Measurements from ENCODE around the gene TRPC5OS. TPM values are rescaled to one million over a fixed set of nuclear protein-coding genes. Genes with fewer than 3 reads are reported as not detected.

Gene TRPC5OS
- total RNA-seq, 4 donors from 2014 or later = not detected

DNA sequence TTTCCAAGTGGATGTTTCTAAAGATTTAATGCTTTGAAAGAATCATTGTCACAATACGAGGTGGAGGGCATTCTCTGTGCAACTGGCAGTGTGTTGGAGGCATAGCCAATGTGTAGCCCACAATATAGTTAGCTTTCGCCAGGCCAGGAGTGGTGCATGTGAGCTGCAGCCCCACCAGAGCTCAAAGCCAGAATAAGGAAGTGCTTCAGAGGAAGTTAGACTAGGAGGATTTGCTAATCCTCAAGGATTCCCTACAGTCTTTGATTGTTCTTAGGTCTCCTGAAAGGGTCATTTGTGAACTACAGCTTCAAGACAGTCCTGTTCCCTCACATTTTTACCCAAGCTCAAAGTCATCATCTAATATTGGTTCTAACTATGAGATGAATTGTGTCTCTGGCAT lies 16.4 kb downstream of the TRPC5OS start:
- intact Hi-C loops (cut with DNase I; ENCODE audit: low total_unique reads) = no loop called here
- Histone ChIP-seq H3K27me3 (no peaks in the 10 kb centered on the region), H3K36me3 (no peaks in the 10 kb centered on the region), H3K9me3 (no peaks in the 10 kb centered on the region), H3K4me3 (no peak overlapping the region), H3K4me1 (no peaks in the 10 kb centered on the region), H3K27ac (no peak overlapping the region)
- no peak for DNase-seq
- no peak for TF ChIP-seq EP300 (IDR thresholded peaks at IDR 0.05; ENCODE audit: low read depth)
- TF ChIP-seq POLR2A (IDR thresholded peaks at IDR 0.05) = no peak
- TF ChIP-seq POLR2AphosphoS5 (IDR thresholded peaks at IDR 0.05) = no peak
- TF ChIP-seq, protein P1, sequence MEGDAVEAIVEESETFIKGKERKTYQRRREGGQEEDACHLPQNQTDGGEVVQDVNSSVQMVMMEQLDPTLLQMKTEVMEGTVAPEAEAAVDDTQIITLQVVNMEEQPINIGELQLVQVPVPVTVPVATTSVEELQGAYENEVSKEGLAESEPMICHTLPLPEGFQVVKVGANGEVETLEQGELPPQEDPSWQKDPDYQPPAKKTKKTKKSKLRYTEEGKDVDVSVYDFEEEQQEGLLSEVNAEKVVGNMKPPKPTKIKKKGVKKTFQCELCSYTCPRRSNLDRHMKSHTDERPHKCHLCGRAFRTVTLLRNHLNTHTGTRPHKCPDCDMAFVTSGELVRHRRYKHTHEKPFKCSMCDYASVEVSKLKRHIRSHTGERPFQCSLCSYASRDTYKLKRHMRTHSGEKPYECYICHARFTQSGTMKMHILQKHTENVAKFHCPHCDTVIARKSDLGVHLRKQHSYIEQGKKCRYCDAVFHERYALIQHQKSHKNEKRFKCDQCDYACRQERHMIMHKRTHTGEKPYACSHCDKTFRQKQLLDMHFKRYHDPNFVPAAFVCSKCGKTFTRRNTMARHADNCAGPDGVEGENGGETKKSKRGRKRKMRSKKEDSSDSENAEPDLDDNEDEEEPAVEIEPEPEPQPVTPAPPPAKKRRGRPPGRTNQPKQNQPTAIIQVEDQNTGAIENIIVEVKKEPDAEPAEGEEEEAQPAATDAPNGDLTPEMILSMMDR (IDR thresholded peaks at IDR 0.05) = no peak
- in situ Hi-C loops (cut with MboI; ENCODE audit: low pct_ligation_motif_present in 1 of 4, low pct_unique_long_range_greater_than_20kb in 1 of 4, low sequenced_read_pairs in 3 of 4) = loop anchor here in 1 of 4 donors (25.0 kb wide), 1 partner anchor 745 kb away; no protein-coding TSS in a partner anchor
- 71% methylated on average over 2 of the region's 2 CpGs; no CpG with 5 or more reads in 1 of the 2 donors for WGBS, 2 donors (ENCODE audit: low coverage in 1 of 2)

DNA sequence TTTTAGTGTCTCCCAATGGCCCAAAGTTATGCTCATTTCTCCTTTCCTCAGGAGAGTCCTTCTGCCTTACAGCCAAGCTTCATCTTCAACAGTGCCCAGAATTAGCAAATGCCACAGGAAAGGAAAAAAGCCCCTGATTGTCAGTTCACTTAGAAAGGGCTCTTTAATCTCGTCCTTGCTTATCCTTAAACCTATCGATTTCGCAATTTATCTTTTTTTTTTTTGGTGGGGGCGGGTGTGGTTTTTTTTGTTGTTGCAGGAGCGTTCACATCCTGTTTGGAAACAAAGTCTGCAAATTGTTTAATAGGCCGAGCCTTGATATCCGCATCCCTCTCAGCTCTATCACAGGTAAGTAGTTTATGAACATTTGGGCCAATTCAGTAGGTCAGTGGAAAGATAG lies 20.2 kb downstream of the TRPC5OS start:
- TF ChIP-seq POLR2AphosphoS5 (IDR thresholded peaks at IDR 0.05) = no peak
- TF ChIP-seq POLR2A (IDR thresholded peaks at IDR 0.05) = no peak
- no peak for TF ChIP-seq EP300 (IDR thresholded peaks at IDR 0.05; ENCODE audit: low read depth)
- TF ChIP-seq, protein P1 (IDR thresholded peaks at IDR 0.05) = no peak
- Histone ChIP-seq H3K9me3 (no peaks in the 10 kb centered on the region), H3K27me3 (no peaks in the 10 kb centered on the region), H3K36me3 (no peaks in the 10 kb centered on the region), H3K4me3 (no peak overlapping the region), H3K4me1 (no peaks in the 10 kb centered on the region), H3K27ac (no peak overlapping the region)
- in situ Hi-C loops (cut with MboI; ENCODE audit: low pct_ligation_motif_present in 1 of 4, low pct_unique_long_range_greater_than_20kb in 1 of 4, low sequenced_read_pairs in 3 of 4) (loop anchor here in 1 of 4 donors (25.0 kb wide), 1 partner anchor 741 kb away; no protein-coding TSS in a partner anchor), intact Hi-C loops (cut with DNase I; ENCODE audit: low total_unique reads) (no loop called here)
- no peak for DNase-seq
- WGBS, 2 donors (ENCODE audit: low coverage in 1 of 2) = 78% methylated on average over 7 of the region's 7 CpGs; no CpG with 5 or more reads in 1 of the 2 donors

DNA sequence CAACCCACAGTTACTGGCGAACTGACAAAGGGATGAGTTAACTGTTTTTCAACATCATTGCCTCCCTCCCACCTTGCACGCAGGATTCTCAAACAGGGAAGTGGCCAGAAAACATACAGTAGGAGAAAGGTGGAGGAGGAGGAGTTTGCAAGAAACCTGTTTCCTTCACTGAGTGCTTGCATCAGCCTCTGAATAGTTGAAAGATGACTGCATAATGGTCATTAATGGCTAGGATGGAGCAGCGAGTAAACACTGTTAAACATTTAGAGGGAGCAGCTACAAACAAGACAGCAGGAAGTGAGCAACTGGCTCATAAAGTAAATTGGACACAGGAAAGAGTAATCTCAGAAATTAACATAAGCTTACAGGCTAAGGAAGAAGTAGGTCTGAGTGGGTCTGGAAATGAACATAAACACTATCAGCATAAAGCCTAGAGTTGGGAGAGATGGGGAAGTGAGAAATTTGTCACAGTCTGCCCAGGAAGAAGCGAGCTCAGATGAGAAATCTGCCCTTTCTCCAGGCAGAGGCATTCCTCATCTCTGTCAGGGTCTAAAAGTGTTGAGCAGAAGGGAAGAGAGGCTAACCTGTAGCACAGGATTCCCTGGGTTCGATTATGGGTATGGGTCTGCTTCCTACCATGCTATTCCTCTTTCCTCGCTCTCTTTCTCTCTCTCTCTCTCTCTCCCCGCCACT lies 38.6 kb downstream of the TRPC5OS start:
- no peaks in the 10 kb centered on the region for H3K9me3 ChIP-seq
- intact Hi-C loops (cut with DNase I; ENCODE audit: low total_unique reads) (no loop called here), in situ Hi-C loops (cut with MboI; ENCODE audit: low pct_ligation_motif_present in 1 of 4, low pct_unique_long_range_greater_than_20kb in 1 of 4, low sequenced_read_pairs in 3 of 4) (no loop called here)
- no peak overlapping the region for H3K27ac ChIP-seq
- no peak overlapping the region for H3K4me3 ChIP-seq
- no peak for TF ChIP-seq EP300 (IDR thresholded peaks at IDR 0.05; ENCODE audit: low read depth)
- TF ChIP-seq POLR2A (IDR thresholded peaks at IDR 0.05) = no peak
- TF ChIP-seq, protein P1 (IDR thresholded peaks at IDR 0.05) = no peak
- TF ChIP-seq POLR2AphosphoS5 (IDR thresholded peaks at IDR 0.05) = no peak
- 41% methylated on average over 7 of the region's 7 CpGs; no CpG with 5 or more reads in 1 of the 2 donors for WGBS, 2 donors (ENCODE audit: low coverage in 1 of 2)
- DNase-seq = no peak
- no peaks in the 10 kb centered on the region for H3K27me3 ChIP-seq
- no peaks in the 10 kb centered on the region for H3K36me3 ChIP-seq
- H3K4me1 ChIP-seq = no peaks in the 10 kb centered on the region

DNA sequence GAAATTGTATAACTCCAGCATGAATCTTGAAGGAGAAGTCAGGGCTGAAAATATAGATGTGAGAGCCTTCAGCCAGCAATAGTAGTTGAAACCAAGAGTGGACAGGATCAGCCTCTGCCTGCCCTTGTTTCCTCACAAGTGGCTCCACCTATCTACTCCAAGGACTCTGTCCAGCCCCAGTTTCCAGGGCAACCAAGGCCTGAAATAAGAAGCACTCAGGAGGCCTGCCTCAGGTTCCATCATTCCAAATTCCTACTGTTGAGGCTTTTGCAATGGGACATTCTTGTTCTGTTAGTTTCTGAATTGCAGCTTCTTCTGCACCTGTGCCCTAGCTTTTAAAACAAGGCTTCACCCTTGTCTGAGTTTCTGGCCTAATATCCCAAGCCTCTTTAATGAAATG lies 41.6 kb downstream of the TRPC5OS start:
- Histone ChIP-seq H3K4me3 (no peak overlapping the region), H3K9me3 (no peaks in the 10 kb centered on the region), H3K4me1 (no peaks in the 10 kb centered on the region), H3K27ac (no peak overlapping the region), H3K27me3 (no peaks in the 10 kb centered on the region), H3K36me3 (no peaks in the 10 kb centered on the region)
- TF ChIP-seq, protein P1 (IDR thresholded peaks at IDR 0.05) = no peak
- TF ChIP-seq POLR2A (IDR thresholded peaks at IDR 0.05) (no peak), POLR2AphosphoS5 (IDR thresholded peaks at IDR 0.05) (no peak), EP300 (IDR thresholded peaks at IDR 0.05; ENCODE audit: low read depth) (no peak)
- in situ Hi-C loops (cut with MboI; ENCODE audit: low pct_ligation_motif_present in 1 of 4, low pct_unique_long_range_greater_than_20kb in 1 of 4, low sequenced_read_pairs in 3 of 4) (no loop called here), intact Hi-C loops (cut with DNase I; ENCODE audit: low total_unique reads) (no loop called here)
- no peak for DNase-seq

Measured in transverse colon (tissue), 4 donors.